ENCODE results near the gene NBPF1. TPM values are rescaled to one million over a fixed set of nuclear protein-coding genes. Genes with fewer than 3 reads are reported as not detected.
"Not testable (repeated sequence)": the region's sequence is repeated elsewhere in the genome, so short reads cannot be mapped to it uniquely, and the experiment has no call there.

The NBPF1 gene
- total RNA-seq, 6 experiments from 2014 or later, result 22.7 to 30.7 (median 24.1) TPM

DNA sequence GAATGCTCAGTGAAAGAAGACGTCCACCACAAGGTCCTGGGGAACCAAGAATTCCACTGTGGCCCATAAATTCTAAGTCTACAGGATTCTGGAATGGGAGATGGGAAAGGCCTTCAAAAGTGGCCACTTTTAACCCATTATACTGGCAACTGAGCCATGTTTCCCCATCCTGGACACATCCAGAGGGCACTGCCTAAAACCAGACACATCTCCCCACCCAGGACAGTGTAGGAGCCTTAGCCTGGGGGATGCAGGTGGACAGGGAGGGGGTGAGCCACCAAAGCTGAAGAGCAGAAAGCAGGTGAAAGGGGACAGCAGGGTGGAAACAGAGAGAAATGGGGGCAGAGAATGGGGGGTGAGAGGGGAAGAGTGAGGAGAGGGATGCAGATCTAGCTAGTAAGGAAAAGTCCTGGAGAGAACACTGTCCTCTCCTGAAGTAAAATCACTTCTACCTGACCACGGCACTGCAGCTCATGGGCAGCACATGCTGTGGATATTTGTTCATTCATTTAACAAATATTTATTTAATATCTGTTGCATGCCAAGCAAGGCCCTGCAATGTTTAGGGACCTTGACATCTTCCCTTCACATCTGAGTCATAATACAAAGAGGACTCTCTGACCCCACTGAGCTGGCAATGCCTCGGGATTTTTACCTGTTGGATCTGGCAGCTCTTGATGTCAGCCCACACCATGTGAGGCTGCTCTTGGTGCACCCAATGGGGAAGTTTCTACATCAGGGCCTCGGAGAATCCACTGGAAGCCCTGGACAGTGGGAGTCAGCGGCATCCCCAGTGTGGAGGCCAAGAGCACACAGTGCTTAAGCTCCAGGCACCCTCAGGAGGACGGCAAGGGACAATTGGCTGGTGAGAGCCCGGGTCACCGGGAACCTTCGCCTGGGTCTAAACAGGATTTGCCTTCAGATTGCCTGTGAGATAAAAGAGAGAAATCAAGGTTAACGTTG is 5.2 kb downstream of the NBPF1 start:
- H3K9me3 ChIP-seq; intact Hi-C loops (cut with DNase I); H3K27me3 ChIP-seq: not testable (repeated sequence)
- ATAC-seq (peak; percentile 77 to 92 (median 86)), DNase-seq (peak; percentile 92 to 98 (median 97))
- 59% methylated on average over 10 of the region's 10 CpGs for WGBS (ENCODE audit: insufficient coverage, low coverage, low lambda C conversion rate, missing lambda C conversion rate)
- peak; percentile 78 for TF ChIP-seq POLR2A (IDR thresholded peaks at IDR 0.05)
- peak overlapping the region; percentile 39 to 77 (median 56) for H3K27ac ChIP-seq
- H3K4me1 ChIP-seq, result peaks cover 0 to 52% (median 29%) of the 10 kb centered on the region in 4 donors
- H3K36me3 ChIP-seq, result peaks cover 0 to 14% (median 2%) of the 10 kb centered on the region in 4 donors
- peak overlapping the region in 2 of 3 donors; percentile 1 to 41 for H3K4me3 ChIP-seq

DNA sequence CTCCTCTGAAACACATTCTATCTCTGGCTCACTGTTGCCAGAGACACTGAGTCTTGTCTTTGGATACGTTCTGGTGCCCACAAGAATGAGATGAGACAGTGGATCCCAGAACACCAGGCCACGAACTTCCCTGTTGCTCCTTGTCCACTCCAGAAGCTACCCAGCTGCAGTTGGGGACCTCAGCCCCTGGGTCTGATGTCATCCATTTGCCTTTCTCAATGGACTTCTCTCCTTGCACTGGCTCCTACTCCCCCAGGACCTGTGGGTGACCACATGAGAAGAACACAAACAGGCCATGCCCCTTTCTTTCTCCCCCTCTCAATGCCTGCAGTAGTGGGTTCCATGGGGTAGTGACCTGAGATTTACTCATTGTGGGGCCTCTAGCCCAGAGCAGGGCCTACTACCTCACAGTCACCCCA is 5.9 kb downstream of the NBPF1 start:
- Histone ChIP-seq H3K4me1 (peaks cover 0 to 50% (median 27%) of the 10 kb centered on the region in 4 donors), H3K4me3 (no peak overlapping the region), H3K36me3 (peaks cover 0 to 14% (median 2%) of the 10 kb centered on the region in 4 donors), H3K27me3 (no peaks in the 10 kb centered on the region), H3K27ac (peak overlapping the region in 2 of 3 donors; percentile 13 to 77), H3K9me3 (no peaks in the 10 kb centered on the region)
- DNase-seq, result peak in 2 of 3 donors; percentile 21 to 55
- intact Hi-C loops (cut with DNase I), result no loop called here
- WGBS (ENCODE audit: insufficient coverage, low coverage, low lambda C conversion rate, missing lambda C conversion rate), result 86% methylated on average over 2 of the region's 2 CpGs
- TF ChIP-seq POLR2A (IDR thresholded peaks at IDR 0.05), result no peak
- TF ChIP-seq, protein P1, sequence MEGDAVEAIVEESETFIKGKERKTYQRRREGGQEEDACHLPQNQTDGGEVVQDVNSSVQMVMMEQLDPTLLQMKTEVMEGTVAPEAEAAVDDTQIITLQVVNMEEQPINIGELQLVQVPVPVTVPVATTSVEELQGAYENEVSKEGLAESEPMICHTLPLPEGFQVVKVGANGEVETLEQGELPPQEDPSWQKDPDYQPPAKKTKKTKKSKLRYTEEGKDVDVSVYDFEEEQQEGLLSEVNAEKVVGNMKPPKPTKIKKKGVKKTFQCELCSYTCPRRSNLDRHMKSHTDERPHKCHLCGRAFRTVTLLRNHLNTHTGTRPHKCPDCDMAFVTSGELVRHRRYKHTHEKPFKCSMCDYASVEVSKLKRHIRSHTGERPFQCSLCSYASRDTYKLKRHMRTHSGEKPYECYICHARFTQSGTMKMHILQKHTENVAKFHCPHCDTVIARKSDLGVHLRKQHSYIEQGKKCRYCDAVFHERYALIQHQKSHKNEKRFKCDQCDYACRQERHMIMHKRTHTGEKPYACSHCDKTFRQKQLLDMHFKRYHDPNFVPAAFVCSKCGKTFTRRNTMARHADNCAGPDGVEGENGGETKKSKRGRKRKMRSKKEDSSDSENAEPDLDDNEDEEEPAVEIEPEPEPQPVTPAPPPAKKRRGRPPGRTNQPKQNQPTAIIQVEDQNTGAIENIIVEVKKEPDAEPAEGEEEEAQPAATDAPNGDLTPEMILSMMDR (IDR thresholded peaks at IDR 0.05), result no peak
- ATAC-seq, result no peak

DNA sequence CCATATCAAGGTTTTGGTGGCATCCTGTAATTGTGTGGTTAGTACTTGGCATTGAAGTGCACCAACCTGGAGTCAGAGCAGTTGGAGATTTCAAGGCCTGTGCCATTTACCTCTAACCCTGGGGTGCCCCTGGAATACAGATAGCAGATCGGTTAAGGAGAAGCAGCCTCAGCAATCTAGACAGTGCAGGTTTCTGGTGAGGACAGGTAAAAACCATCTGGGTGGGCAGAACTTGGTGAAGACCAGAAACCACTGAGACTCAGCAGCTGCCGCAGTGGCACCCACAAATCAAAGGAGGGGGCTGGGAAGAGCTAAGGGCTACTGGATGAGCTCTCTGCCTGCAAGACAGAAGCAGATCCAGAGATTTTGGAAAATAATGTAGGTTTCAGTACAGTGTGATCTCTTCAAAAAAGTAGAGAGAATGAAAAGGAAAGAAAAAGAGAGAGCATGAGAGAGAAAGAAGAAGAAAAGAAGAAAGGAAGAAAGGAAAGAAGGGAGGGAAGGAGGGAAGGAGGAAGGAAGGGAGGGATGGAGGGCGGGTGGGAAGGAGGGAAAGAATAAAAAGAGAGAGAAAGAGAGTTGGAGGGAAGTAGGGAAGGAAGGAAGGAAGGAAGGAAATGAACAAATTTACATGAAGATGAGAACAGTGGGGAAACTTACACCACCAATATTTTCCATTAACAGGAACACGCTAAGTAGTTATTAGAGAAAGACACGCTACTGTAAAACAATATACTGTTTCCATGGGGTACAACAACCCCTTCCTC is 6.5 kb downstream of the NBPF1 start:
- H3K4me3 ChIP-seq; intact Hi-C loops (cut with DNase I); H3K9me3 ChIP-seq; H3K27me3 ChIP-seq; ATAC-seq: not testable (repeated sequence)
- peak in 1 of 3 donors; percentile 45 for DNase-seq
- Histone ChIP-seq H3K27ac (peak overlapping the region in 2 of 3 donors; percentile 13 to 77), H3K36me3 (peaks cover 0 to 14% (median 2%) of the 10 kb centered on the region in 4 donors), H3K4me1 (peaks cover 0 to 45% (median 24%) of the 10 kb centered on the region in 4 donors)
- WGBS (ENCODE audit: insufficient coverage, low coverage, low lambda C conversion rate, missing lambda C conversion rate), result 83% methylated on average over 5 of the region's 5 CpGs

DNA sequence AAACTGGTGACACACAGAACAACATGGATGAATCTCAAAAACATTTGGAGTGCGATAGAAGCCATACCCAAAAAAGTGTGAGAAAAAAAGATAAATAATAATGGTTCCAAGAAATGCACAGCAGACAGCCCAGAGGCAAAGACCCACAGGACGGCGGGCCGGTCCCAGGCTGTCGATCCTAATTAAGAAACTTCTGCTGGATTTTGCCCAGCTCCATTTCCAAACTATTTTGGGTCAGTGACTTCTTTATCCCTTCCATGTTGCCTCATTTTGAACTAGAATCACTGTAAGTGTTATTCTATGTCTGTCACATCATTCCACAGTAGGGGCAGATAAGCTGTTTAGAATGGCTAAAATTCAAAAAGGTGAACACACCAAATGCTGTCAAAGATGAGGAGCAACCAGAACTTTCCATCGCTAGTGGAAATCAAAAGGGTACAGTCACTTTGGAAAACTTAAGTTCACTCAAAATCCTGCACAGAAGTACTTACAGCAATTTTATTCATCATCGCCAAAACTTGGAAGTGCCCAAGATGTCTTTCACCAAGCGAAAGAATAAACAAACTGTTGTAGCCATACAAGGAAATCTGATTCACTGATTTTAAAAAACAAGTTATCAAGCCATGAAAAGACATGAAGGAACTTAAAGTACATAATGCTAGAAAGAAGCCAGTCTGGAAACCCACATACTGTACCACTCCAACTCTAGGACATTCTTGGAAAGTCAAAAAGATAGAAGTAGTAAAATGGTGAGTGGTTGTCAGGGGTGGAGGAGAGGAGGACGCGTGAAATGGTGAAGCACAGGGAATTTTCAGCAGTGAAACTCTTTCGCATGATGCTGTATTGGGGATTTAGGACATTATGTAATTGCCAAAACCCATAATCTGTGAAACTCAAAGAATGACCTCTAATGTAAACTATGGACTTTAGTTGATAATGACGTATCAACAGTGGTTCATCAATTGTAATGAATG is 7.5 kb downstream of the NBPF1 start:
- H3K9me3 ChIP-seq, result no peaks in the 10 kb centered on the region
- H3K36me3 ChIP-seq, result peaks cover 0 to 14% (median 2%) of the 10 kb centered on the region in 4 donors
- H3K4me1 ChIP-seq, result peaks cover 0 to 41% (median 20%) of the 10 kb centered on the region in 4 donors
- no peak for ATAC-seq
- H3K27me3 ChIP-seq, result no peaks in the 10 kb centered on the region
- TF ChIP-seq, protein P1 (IDR thresholded peaks at IDR 0.05), result no peak
- TF ChIP-seq POLR2A (IDR thresholded peaks at IDR 0.05), result no peak
- DNase-seq, result peak; percentile 39 to 73 (median 72)
- no peak overlapping the region for H3K4me3 ChIP-seq
- intact Hi-C loops (cut with DNase I), result no loop called here
- peak overlapping the region in 1 of 3 donors; percentile 1 for H3K27ac ChIP-seq
- 46% methylated on average over 12 of the region's 12 CpGs for WGBS (ENCODE audit: insufficient coverage, low coverage, low lambda C conversion rate, missing lambda C conversion rate)

DNA sequence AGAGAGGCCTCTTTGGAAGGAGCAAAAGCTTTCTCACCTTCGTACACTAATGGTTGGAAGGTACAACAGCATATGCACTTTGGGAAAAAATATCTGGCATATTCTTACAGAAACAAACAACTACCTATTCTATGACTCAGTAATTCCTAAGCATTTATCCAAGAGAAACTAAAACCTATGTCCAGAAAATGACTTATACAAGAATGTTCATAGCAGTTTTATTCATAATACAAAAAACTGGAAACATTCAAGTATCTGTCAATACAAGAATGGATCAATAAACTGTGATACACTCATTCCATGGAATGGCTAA is 8.2 kb downstream of the NBPF1 start:
- ATAC-seq, result no peak
- no peak for DNase-seq
- no peaks in the 10 kb centered on the region for H3K9me3 ChIP-seq
- no peak for TF ChIP-seq POLR2A (IDR thresholded peaks at IDR 0.05)
- TF ChIP-seq, protein P1 (IDR thresholded peaks at IDR 0.05), result no peak
- H3K27me3 ChIP-seq, result no peaks in the 10 kb centered on the region
- peaks cover 0 to 12% (median 2%) of the 10 kb centered on the region in 4 donors for H3K36me3 ChIP-seq
- no peak overlapping the region for H3K4me3 ChIP-seq
- peak overlapping the region in 1 of 3 donors; percentile 1 for H3K27ac ChIP-seq
- peaks cover 0 to 41% (median 20%) of the 10 kb centered on the region in 4 donors for H3K4me1 ChIP-seq
- WGBS (ENCODE audit: insufficient coverage, low coverage, low lambda C conversion rate, missing lambda C conversion rate), result 75% methylated on average over 1 of the region's 1 CpG
- intact Hi-C loops (cut with DNase I), result no loop called here

DNA sequence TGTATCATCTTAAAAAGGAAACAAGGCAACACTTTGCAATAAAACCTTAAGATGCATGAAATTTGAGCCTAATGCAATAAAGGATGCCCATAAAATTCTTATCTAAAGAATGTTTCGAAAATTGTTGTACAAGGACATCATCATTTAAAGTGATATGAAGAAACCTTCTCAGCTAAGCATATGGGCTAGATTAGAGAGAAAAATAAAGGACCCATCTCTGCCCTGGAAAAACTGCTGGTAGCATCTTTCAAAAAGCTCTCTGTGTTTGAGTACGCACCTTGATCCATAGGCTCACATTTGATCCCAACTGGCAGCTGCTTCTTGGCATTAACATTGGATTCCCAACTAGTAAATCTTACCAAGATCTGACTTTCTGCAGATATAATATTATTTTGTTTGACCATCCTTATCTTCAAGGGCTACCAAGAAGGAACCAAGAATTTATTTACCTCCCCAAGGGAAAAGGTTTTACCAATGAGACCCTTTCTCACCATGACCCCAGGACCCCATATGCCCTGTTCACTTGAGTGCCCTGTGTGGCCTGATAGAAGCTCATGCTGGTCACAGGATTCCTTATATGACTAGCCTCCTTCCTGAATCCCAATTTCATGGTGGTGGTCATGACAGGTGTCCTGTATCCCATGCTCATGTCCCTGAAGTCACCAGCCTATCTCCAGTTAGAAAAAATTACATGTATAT is 8.7 kb downstream of the NBPF1 start:
- peak in 1 of 3 donors; percentile 28 for DNase-seq

More for the DNA sequence above, 8.7 kb downstream of the NBPF1 start:
- 85% methylated on average over 1 of the region's 2 CpGs for WGBS (ENCODE audit: insufficient coverage, low coverage, low lambda C conversion rate, missing lambda C conversion rate)
- peaks cover 0 to 41% (median 20%) of the 10 kb centered on the region in 4 donors for H3K4me1 ChIP-seq
- H3K36me3 ChIP-seq, result peaks cover 0 to 12% (median 2%) of the 10 kb centered on the region in 4 donors
- H3K9me3 ChIP-seq; H3K4me3 ChIP-seq; H3K27me3 ChIP-seq; ATAC-seq; intact Hi-C loops (cut with DNase I): not testable (repeated sequence)
- H3K27ac ChIP-seq, result peak overlapping the region in 1 of 3 donors; percentile 1
